GM18499 (cell line): ENCODE measurements around the gene USH2A.

Experiments used
- ATAC-seq: cut with Tn5 transposase; IDR thresholded peaks from one replicate; pipeline ENCODE4 v1.9.1; 2021; ENCODE audit warnings: moderate number of reproducible peaks; ENCODE audit not compliant: insufficient read depth, unreplicated experiment

USH2A gene

GRCh38 chr1:215754112-215754511, 669.1 kb downstream of the USH2A start:
- no peak for ATAC-seq

DNA sequence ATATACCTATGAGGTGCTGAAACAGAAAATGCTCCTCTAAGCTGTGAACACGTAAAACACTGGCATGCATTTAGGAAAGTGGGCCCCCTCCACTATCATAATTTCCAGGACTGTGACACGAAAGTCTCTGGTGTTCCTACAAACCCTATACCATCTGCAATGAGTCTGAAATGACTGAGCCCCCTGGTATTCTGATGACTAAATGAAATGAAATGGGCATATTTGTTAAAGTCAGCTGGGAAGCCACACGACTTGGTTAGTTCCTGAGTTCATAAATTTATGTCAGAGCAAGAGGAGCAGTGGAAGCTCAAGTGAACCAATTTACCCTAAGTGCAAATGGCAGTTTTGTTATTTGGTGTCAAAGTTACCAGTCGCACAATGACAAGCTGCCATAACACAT, 673.8 kb downstream of the USH2A start:
- no peak for ATAC-seq

DNA sequence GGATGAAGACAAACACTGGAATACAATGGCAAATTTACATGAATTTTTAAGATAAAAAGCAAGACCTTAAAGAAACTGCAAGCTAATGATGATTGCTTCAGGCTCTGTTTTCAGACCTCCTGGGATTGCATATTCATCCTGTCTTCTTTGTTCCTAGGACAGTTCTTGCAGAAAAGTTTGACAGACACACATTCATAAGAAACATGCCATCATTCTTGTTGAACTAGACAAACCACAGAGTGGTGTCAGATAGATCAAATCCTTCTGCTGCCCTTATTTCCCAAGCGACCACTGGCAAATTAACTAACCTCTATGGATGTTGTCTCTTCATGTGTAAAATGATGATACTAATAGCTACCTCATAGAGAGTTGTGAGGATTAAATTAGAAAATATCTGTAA, 674.8 kb downstream of the USH2A start:
- no peak for ATAC-seq

- ATAC-seq = no peak
Measured at GRCh38 chr1:215744419-215744818, 678.8 kb downstream of the USH2A start.

DNA sequence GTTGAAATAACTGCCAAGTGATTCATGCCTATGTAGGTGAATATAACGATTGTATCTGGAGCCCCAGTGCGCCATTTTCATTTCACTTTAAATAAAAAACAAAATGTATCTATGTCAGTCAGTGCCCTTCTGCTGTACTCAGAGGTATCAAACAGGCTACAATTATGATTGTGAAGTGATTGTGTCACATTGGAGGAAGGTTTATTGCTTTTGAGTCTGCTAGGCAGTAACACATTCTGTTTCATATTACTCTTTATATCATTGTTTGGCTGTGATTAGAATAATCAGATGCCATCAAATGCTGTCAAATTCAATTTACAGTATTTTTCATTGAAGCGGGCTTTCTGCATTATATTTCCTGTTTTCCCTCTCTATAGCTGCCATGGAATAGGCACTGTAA, 684.2 kb downstream of the USH2A start:
- ATAC-seq = no peak

DNA sequence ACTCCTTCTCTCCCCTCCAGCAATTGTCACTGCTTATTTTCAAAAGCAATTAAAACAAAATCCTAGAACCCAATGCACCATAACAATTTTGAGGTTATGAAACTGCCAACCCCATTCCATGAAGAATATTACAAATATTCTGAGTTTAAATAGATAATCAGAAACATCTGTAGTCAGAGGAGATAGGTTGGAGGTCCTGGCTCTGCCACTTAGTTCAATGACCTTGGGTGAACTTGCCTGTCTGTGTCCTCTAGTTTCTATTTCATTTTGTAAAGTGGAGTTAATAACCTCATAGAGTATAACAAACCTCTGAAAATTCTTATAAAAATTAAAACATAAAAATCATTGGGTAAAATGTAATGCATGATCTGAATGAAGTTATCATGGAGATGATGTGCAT, 691.5 kb downstream of the USH2A start:
- no peak for ATAC-seq

GRCh38 chr1:215730600-215730999, 692.6 kb downstream of the USH2A start:
- no peak for ATAC-seq

DNA sequence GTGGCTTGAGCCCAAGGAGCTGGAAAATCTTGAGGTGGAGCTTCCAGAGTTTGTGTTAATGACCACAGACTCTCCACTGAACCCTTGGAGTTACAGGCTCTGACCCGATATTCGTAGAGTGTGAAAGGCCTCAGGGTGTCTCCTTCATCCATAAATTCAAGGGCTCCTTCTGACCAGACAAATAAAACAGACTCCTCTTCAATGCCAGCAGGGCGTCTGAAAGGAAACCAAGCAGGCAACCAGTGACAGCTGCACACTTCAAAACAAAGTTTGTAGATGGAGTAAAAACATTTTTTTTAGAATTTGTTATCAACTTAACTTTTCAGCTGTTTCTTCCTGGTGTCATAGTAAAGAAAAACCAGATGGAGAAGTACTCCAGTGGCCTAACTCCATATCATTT, 695.1 kb downstream of the USH2A start:
- ATAC-seq = no peak

DNA sequence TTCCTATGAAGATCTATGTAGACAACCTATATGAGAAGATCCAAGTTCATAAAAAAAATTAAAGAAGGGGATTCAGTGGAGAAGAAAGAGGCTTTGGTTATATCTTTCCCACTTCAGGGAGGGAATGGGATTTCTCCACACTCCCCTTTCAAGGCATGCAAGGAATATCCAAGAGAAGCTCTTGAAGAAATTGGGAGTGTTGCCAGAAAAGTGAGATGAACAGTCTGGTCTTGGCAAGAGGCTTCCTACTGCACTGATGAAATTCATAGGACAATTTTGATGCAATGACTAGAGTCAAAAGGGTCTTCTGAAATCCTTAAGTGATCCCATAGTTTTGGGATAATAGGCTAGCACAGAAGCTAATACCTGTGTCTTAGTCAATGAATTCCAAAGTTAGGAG, 703.1 kb downstream of the USH2A start:
- ATAC-seq = no peak

GRCh38 chr1:215719552-215719951, 703.7 kb downstream of the USH2A start:
- ATAC-seq = no peak

GRCh38 chr1:215718575-215719287, 704.5 kb downstream of the USH2A start:
- no peak for ATAC-seq

GRCh38 chr1:215717677-215718426, 705.4 kb downstream of the USH2A start:
- ATAC-seq = no peak

- ATAC-seq = no peak
Measured at GRCh38 chr1:215710899-215711225, 712.4 kb downstream of the USH2A start.

DNA sequence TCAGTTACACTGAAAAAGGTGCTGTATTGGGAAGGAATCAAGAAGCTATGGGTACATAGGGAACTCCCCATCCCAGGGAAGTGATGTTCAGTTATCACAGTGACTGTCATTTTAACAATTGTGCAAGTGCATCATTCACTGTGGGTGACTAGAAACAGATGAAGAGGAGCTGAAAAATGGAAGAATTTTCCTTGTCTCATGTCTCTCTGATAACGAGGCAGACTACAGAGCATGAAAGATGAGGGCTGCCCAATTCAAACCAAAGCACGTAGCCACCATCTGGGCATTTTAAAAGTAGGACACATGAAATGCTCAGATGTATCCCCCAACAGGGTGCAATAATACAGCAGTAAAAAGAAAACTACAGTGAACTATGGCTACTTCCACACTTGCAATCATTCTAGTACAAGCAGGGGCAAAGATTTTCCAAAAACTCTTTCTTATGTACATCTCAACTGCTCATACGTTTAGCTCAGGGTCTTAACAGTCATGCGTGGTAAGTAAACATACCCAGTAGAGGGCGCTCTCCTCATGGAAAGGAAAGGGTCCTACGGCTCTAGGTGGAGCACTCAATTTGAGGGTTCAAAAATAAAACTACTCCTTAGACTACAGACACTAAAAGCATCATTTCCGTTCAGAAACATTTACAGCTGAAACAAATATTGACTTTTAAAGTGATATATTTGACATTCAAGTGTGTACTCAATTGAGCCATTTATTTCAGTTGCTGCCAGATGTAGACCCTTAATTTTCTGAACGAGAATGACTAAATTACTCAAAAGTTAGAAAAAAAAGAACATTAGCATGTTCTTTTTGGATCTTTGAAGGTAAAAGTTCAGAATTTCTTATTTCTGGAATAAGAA, 713.0 kb downstream of the USH2A start:
- peak; percentile 60 for ATAC-seq

DNA sequence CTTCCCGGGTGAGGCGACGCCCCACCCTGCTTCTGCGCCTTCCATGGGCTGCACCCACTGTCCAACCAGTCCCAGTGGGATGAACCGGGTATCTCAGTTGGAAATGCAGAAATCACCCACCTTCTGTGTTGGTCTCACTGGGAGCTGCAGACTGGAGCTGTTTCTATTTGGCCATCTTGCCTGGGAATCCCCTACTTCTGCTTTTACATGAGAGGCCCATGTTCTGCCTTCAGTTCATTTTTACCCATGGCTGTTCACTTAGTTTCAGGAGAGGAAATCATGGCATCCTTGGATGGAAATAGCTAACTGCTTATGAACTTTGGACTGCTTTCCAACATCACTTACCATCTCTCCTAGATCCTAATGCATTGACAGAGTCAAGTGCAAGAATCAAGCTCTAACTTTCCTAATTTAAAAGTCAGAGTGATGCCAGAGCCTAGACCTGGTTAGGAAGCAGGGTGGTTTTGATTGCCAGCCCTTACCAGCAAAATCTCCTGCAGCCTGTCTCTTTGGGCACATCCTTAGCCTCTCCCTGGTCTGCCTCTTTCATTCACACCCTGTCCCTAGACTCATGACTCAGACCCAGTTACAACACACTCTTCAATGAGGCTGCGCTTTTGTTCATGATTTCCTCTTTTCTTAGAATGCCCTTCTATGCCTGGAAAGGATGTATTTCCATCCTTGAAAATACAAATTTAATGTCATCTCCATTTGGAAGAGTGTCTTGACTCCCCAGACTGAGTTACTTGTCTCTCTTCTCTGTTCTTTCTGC, 719.0 kb downstream of the USH2A start:
- peak; percentile 77 for ATAC-seq

DNA sequence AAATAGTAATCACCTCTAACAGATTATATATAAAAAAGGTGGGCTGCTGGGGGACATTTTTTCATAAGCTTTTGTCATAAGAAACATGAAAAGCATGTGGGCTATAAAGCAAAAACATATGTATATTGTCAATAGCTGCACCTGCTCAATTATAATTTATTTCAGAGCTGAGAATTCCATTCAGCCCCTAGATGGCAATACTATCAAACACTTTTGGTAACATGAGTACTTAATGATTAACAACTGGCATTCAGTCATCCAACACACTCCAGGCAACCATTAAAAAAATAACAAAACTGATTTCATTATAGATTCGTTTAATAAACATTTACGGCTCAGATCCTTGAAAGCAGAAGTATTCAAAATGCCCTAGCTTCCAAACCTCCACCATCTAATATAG, 741.0 kb downstream of the USH2A start:
- no peak for ATAC-seq

DNA sequence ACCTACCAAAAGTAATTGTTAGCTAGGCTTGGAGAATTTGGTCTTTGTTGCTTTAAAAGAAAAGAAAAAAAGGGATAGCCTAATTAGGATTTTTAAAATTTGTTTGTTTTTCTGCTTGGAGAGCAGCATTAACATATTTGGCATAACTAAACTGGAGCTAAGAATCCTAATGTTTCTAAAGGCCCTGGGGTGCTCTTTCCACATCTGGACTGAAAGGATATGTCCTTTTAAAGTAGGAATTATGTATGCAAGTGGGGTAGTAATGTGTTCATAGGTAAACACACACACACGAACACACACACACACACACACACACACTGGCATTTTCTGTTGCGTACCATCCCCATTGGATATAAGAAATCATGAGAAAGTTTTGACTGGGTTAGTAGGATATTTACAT, 742.2 kb downstream of the USH2A start:
- no peak for ATAC-seq

DNA sequence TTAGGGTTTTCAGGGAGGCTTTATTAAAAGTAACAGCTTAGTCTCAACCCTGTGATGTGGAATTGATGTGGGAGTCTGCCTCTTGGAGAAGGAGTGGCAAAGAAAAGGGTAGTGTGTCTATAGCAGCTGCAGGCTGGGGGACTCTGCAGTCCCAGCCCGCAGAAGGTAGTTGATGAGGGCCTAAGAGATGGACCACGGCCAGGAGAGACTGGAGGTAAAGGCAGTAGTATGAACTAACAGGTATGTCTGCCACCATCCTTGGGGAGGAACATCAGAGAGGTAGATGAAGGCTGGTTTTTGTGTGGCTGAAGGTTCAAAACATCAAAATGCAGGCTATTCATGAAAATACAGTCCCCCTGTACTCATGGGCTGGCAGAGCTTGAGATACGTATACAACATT, 744.0 kb downstream of the USH2A start:
- no peak for ATAC-seq

DNA sequence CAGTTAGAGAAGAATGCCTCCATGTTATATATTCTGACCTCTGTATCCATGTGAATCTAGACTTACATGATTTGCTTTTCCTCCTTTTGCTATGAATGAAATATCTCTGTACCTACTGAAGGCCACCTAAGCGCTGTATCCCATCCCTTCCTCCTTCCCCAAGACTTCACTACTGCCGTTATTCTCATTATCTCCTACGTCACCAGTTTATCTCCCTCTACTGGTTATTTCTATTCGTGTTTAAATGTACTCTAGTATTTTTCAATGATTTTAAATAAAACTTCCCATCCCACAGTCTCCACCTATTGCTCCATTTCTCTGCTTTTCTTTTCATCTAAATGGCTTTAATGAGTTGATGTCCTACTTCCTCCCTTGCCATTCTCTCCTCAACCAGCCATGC, 746.1 kb downstream of the USH2A start:
- no peak for ATAC-seq

- no peak for ATAC-seq
Measured at GRCh38 chr1:215673943-215674342, 749.3 kb downstream of the USH2A start.
